Lower leg skin (tissue), 3 donors: ENCODE measurements around the gene ZSWIM3.

Experiments
- POLR2A ChIP-seq, 2 donors: fragments of 450-650 bp; IDR thresholded peaks; one replicate each; pipeline ENCODE4 v1.6.1; 2016 to 2017; ENCODE audit warnings: antibody characterized with exemption in 2 of 2, mild to moderate bottlenecking in 1 of 2, moderate library complexity in 1 of 2
- TF ChIP-seq, protein P1 (sequence below), 3 donors: fragments of 450-650 bp; IDR thresholded peaks; one replicate each; pipeline ENCODE4 v1.5.1; 2016; ENCODE audit warnings: antibody characterized with exemption in 3 of 3, mild to moderate bottlenecking in 3 of 3, moderate library complexity in 2 of 3

DNA sequence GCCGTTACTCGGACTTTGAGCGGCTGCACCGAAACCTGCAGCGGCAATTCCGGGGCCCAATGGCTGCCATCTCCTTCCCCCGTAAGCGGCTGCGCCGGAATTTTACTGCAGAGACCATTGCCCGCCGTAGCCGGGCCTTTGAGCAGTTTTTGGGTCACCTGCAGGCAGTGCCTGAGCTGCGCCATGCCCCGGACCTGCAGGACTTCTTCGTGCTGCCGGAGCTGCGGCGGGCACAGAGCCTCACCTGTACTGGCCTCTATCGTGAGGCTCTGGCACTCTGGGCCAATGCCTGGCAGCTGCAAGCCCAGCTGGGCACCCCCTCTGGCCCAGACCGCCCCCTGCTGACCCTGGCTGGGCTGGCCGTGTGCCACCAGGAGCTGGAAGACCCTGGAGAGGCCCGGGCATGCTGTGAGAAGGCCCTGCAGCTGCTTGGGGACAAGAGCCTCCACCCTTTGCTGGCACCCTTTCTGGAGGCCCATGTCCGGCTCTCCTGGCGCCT, 16.7 kb upstream of the ZSWIM3 start:
- no peak for TF ChIP-seq POLR2A (IDR thresholded peaks at IDR 0.05)
- TF ChIP-seq, protein P1, sequence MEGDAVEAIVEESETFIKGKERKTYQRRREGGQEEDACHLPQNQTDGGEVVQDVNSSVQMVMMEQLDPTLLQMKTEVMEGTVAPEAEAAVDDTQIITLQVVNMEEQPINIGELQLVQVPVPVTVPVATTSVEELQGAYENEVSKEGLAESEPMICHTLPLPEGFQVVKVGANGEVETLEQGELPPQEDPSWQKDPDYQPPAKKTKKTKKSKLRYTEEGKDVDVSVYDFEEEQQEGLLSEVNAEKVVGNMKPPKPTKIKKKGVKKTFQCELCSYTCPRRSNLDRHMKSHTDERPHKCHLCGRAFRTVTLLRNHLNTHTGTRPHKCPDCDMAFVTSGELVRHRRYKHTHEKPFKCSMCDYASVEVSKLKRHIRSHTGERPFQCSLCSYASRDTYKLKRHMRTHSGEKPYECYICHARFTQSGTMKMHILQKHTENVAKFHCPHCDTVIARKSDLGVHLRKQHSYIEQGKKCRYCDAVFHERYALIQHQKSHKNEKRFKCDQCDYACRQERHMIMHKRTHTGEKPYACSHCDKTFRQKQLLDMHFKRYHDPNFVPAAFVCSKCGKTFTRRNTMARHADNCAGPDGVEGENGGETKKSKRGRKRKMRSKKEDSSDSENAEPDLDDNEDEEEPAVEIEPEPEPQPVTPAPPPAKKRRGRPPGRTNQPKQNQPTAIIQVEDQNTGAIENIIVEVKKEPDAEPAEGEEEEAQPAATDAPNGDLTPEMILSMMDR (IDR thresholded peaks at IDR 0.05) = no peak
